HL-60 (cell line): ENCODE measurements around the gene LYPLA2.

Source experiments
- POLR2AphosphoS5 ChIP-seq: IDR thresholded peaks from 2 replicates; pipeline ENCODE4 v1.6.1; 2012; ENCODE audit warnings: low read depth
- SPI1 ChIP-seq: IDR thresholded peaks from 2 replicates; pipeline ENCODE4 v1.6.1; 2012; ENCODE audit warnings: low read depth, mild to moderate bottlenecking, borderline replicate concordance
- TF ChIP-seq, protein P1 (sequence below): IDR thresholded peaks from one replicate; pipeline ENCODE4 v1.5.1; 2011; ENCODE audit warnings: low read length, control low read depth, inconsistent platforms; ENCODE audit not compliant: insufficient read depth
- TF ChIP-seq, protein P2 (sequence below): IDR thresholded peaks from 2 replicates; pipeline ENCODE4 v1.6.1; 2012; ENCODE audit warnings: low read depth; ENCODE audit not compliant: insufficient replicate concordance

DNA sequence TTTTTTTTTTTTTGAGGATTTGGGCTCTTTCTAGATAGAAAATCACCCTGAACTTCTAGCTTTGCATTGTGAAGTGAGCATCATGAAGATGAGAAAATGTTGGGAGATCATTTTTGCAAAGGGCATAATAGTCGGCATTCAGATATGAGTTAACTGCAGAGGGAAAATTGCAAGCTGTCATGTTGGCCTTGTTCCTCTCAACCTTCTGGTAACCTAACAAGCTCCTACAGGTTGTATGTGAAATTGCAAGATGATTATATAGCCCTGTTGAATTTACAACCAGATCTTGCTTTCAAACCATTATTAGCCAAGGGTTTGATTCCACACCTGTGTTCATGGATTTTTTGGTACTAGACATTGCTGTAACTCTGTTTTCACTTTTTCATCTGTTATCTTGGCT lies 45.4 kb upstream of the LYPLA2 start:
- TF ChIP-seq, protein P1, sequence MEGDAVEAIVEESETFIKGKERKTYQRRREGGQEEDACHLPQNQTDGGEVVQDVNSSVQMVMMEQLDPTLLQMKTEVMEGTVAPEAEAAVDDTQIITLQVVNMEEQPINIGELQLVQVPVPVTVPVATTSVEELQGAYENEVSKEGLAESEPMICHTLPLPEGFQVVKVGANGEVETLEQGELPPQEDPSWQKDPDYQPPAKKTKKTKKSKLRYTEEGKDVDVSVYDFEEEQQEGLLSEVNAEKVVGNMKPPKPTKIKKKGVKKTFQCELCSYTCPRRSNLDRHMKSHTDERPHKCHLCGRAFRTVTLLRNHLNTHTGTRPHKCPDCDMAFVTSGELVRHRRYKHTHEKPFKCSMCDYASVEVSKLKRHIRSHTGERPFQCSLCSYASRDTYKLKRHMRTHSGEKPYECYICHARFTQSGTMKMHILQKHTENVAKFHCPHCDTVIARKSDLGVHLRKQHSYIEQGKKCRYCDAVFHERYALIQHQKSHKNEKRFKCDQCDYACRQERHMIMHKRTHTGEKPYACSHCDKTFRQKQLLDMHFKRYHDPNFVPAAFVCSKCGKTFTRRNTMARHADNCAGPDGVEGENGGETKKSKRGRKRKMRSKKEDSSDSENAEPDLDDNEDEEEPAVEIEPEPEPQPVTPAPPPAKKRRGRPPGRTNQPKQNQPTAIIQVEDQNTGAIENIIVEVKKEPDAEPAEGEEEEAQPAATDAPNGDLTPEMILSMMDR = peak; percentile 14
- TF ChIP-seq SPI1 = no peak
- TF ChIP-seq, protein P2, sequence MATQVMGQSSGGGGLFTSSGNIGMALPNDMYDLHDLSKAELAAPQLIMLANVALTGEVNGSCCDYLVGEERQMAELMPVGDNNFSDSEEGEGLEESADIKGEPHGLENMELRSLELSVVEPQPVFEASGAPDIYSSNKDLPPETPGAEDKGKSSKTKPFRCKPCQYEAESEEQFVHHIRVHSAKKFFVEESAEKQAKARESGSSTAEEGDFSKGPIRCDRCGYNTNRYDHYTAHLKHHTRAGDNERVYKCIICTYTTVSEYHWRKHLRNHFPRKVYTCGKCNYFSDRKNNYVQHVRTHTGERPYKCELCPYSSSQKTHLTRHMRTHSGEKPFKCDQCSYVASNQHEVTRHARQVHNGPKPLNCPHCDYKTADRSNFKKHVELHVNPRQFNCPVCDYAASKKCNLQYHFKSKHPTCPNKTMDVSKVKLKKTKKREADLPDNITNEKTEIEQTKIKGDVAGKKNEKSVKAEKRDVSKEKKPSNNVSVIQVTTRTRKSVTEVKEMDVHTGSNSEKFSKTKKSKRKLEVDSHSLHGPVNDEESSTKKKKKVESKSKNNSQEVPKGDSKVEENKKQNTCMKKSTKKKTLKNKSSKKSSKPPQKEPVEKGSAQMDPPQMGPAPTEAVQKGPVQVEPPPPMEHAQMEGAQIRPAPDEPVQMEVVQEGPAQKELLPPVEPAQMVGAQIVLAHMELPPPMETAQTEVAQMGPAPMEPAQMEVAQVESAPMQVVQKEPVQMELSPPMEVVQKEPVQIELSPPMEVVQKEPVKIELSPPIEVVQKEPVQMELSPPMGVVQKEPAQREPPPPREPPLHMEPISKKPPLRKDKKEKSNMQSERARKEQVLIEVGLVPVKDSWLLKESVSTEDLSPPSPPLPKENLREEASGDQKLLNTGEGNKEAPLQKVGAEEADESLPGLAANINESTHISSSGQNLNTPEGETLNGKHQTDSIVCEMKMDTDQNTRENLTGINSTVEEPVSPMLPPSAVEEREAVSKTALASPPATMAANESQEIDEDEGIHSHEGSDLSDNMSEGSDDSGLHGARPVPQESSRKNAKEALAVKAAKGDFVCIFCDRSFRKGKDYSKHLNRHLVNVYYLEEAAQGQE = no peak
- no peak for TF ChIP-seq POLR2AphosphoS5
